Right ventricle myocardium inferior (tissue), 1 donor: ENCODE data around the gene DHX32. TPM values are rescaled to one million over a fixed set of nuclear protein-coding genes. Genes with fewer than 3 reads are reported as not detected.
"Not testable (repeated sequence)": the region's sequence is repeated elsewhere in the genome, so short reads cannot be mapped to it uniquely, and the experiment has no call there.

Experiments
- ATAC-seq: fragments of 200-7000 bp; cut with Tn5 transposase; one replicate; pipeline ENCODE4 v1.9.1; 2020; ENCODE audit warnings: mild to moderate bottlenecking, moderate library complexity
- DNase-seq: peaks from one replicate; pipeline ENCODE4 v3.0.0; 2021; ENCODE audit errors: missing footprints
- intact Hi-C: fragments of 100-400 bp; cut with DNase I; formaldehyde crosslinking; loops from one replicate; pipeline ENCODE4 v1.11.0; 2022
- long read RNA-seq: library from polyadenylated mRNA; unstranded; transcript quantifications from one replicate; pipeline ENCODE4 v2.0.0, GENCODE V29; 2021
- total RNA-seq: library from RNA; stranded (reverse); fragmentation: NEBNext Ultra II Directional; extraction: Animal tissue kit (Norgen Biotek cat#: 25700); gene quantifications from one replicate; pipeline ENCODE4 v1.2.1, GENCODE V29; 2021
- donor health status: DM: no; HTN: yes; CAD: no; lungs with severe emphysema.

DHX32 gene
- 42.3 TPM for total RNA-seq
- long read RNA-seq, partial matches to known transcripts, result 1 of 43 reads
- long read RNA-seq, other reads (novel, unspliced or antisense), result 38 of 43 reads

- intact Hi-C loops, result no loop called here
- DNase-seq (no peak), ATAC-seq (peak; percentile 43)
These were observed at the start of gene DHX32 for GRCh38 chr10:125881192-125881591. Gene DHX32, minus strand, starts transcription at chr10:125881292. Its CDS starts 468 bp downstream, at chr10:125880824.

GRCh38 chr10:125929618-125930017 lies 48.5 kb upstream of the DHX32 start:
- intact Hi-C loops, result no loop called here
- ATAC-seq (no peak), DNase-seq (no peak)

- ATAC-seq, result no peak
- intact Hi-C loops, result no loop called here
- DNase-seq, result no peak
These were observed 48.0 kb upstream of the DHX32 start for GRCh38 chr10:125928928-125929585.

- ATAC-seq, DNase-seq, intact Hi-C loops: not testable (repeated sequence)
These were observed 46.2 kb upstream of the DHX32 start for GRCh38 chr10:125927265-125927664.

- no peak for ATAC-seq
- intact Hi-C loops, result no loop called here
These were observed 45.2 kb upstream of the DHX32 start for GRCh38 chr10:125926247-125926646.

GRCh38 chr10:125925262-125925834 lies 44.3 kb upstream of the DHX32 start:
- intact Hi-C loops, result no loop called here
- DNase-seq (no peak), ATAC-seq (no peak)

More at GRCh38 chr10:125926247-125926646, 45.2 kb upstream of the DHX32 start:
- DNase-seq, result no peak

GRCh38 chr10:125921643-125922306 lies 40.7 kb upstream of the DHX32 start:
- intact Hi-C loops, DNase-seq, ATAC-seq: not testable (repeated sequence)

GRCh38 chr10:125917704-125918361 lies 36.7 kb upstream of the DHX32 start:
- ATAC-seq, intact Hi-C loops, DNase-seq: not testable (repeated sequence)

GRCh38 chr10:125916977-125917376 lies 35.9 kb upstream of the DHX32 start:
- no peak for DNase-seq
- intact Hi-C loops, result no loop called here
- no peak for ATAC-seq

GRCh38 chr10:125913277-125913676 lies 32.2 kb upstream of the DHX32 start:
- intact Hi-C loops, ATAC-seq, DNase-seq: not testable (repeated sequence)

- no peak for DNase-seq
- intact Hi-C loops, result no loop called here
- ATAC-seq, result no peak
These were observed 30.9 kb upstream of the DHX32 start for GRCh38 chr10:125911990-125912389.

GRCh38 chr10:125911145-125911544 lies 30.1 kb upstream of the DHX32 start:
- ATAC-seq (no peak), DNase-seq (no peak)
- intact Hi-C loops, result no loop called here

GRCh38 chr10:125909491-125909890 lies 28.4 kb upstream of the DHX32 start:
- intact Hi-C loops, ATAC-seq, DNase-seq: not testable (repeated sequence)

- ATAC-seq, DNase-seq, intact Hi-C loops: not testable (repeated sequence)
These were observed 27.7 kb upstream of the DHX32 start for GRCh38 chr10:125908813-125909212.

- DNase-seq, ATAC-seq, intact Hi-C loops: not testable (repeated sequence)
These were observed 26.5 kb upstream of the DHX32 start for GRCh38 chr10:125907598-125907997.

GRCh38 chr10:125905069-125905994 lies 24.2 kb upstream of the DHX32 start:
- intact Hi-C loops, DNase-seq: not testable (repeated sequence)
- peak; percentile 23 for ATAC-seq

- ATAC-seq, intact Hi-C loops, DNase-seq: not testable (repeated sequence)
These were observed 22.1 kb upstream of the DHX32 start for GRCh38 chr10:125903135-125903640.

GRCh38 chr10:125900963-125901362 lies 19.9 kb upstream of the DHX32 start:
- DNase-seq, ATAC-seq, intact Hi-C loops: not testable (repeated sequence)
